NCI-H774 (cell line): Measurements from ENCODE around the gene NR1D2.
A peak's percentile ranks its signal among the peaks of the same experiment; 100 is the strongest.

Source experiments
- DNase-seq: peaks from one replicate; lab custom pipeline; 2025; lab: John Stamatoyannopoulos, UW

Gene NR1D2

GRCh38 chr3:23966328-23966727 lies 21.2 kb downstream of the NR1D2 start:
- DNase-seq: no peak

- DNase-seq: no peak
Observed at GRCh38 chr3:23968463-23969184, 23.5 kb downstream of the NR1D2 start.

GRCh38 chr3:23969393-23969792 lies 24.3 kb downstream of the NR1D2 start:
- DNase-seq: no peak

- no peak for DNase-seq
Observed at GRCh38 chr3:23971684-23972083, 26.6 kb downstream of the NR1D2 start.

GRCh38 chr3:23976555-23976954 lies 31.5 kb downstream of the NR1D2 start:
- no peak for DNase-seq

GRCh38 chr3:23979569-23979968 lies 34.5 kb downstream of the NR1D2 start:
- DNase-seq: no peak

GRCh38 chr3:23981136-23981535 lies 36.0 kb downstream of the NR1D2 start:
- DNase-seq: no peak

GRCh38 chr3:23981955-23982354 lies 36.9 kb downstream of the NR1D2 start:
- DNase-seq: no peak

GRCh38 chr3:23984934-23985333 lies 39.8 kb downstream of the NR1D2 start:
- no peak for DNase-seq

GRCh38 chr3:23985747-23986544 lies 40.9 kb downstream of the NR1D2 start:
- DNase-seq: no peak

- no peak for DNase-seq
Observed at GRCh38 chr3:23987356-23987755, 42.3 kb downstream of the NR1D2 start.

GRCh38 chr3:23991306-23991682 lies 46.2 kb downstream of the NR1D2 start:
- no peak for DNase-seq

GRCh38 chr3:23991683-23992628 lies 46.9 kb downstream of the NR1D2 start:
- DNase-seq: peak; percentile 75

GRCh38 chr3:23993556-23994243 lies 48.6 kb downstream of the NR1D2 start:
- DNase-seq: no peak

- no peak for DNase-seq
Observed at GRCh38 chr3:23994244-23994569, 49.1 kb downstream of the NR1D2 start.

- DNase-seq: no peak
Observed at GRCh38 chr3:23995219-23995618, 50.1 kb downstream of the NR1D2 start.

- DNase-seq: no peak
Observed at GRCh38 chr3:23996095-23996524, 51.0 kb downstream of the NR1D2 start.

- peak; percentile 65 for DNase-seq
Observed at GRCh38 chr3:23999012-23999641, 54.0 kb downstream of the NR1D2 start.

- no peak for DNase-seq
Observed at GRCh38 chr3:24002129-24002528, 57.0 kb downstream of the NR1D2 start.

GRCh38 chr3:24003466-24003865 lies 58.4 kb downstream of the NR1D2 start:
- DNase-seq: no peak

GRCh38 chr3:24004171-24004938 lies 59.3 kb downstream of the NR1D2 start:
- DNase-seq: no peak
